GM18867 (cell line): ENCODE measurements around the gene AKR1C4.
"Not testable (repeated sequence)": the region's sequence is repeated elsewhere in the genome, so short reads cannot be mapped to it uniquely, and the experiment has no call there.

Source experiments
- ATAC-seq: cut with Tn5 transposase; IDR thresholded peaks from one replicate; pipeline ENCODE4 v1.9.1; 2021; ENCODE audit warnings: mild to moderate bottlenecking, moderate library complexity; ENCODE audit not compliant: unreplicated experiment

Gene AKR1C4

DNA sequence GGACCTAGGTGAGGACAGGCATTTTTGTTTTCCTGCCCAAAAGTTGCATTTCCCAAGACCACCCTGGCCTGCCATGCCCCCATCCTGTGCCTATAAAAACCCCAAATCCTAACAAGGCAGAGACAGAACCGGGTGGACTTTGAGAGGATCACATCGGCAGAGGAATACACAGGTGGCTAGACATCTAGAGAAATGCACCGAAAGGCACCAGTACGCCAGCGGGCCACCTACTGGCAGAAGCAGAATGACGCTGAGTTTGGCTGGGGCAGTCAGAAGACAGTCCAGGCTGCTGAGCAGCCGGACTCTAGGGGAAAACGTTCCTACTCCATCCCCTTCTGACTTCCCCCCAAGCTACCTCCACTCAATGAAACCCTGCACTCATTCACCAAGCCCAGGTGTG lies 2.8 kb downstream of the AKR1C4 start:
- ATAC-seq: no peak

DNA sequence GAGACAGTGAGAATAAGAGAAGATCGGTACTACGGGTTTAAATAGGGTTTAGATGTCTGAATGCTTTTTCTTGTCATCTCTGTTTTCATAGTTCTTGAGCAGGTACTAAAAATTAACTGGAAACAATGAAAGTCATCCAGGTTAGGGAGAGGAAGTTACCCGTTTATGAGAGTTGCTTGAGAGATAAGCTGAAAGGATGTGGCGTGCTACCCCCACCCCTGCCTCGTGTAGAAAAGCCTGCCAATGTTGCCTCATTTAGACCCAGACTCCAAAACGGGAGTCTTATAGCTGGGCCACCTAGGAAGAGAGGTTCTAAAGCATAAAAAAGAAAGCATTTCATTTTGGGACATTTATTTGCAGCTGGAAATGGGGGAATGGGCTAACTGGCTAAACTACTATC lies 10.2 kb downstream of the AKR1C4 start:
- no peak for ATAC-seq

DNA sequence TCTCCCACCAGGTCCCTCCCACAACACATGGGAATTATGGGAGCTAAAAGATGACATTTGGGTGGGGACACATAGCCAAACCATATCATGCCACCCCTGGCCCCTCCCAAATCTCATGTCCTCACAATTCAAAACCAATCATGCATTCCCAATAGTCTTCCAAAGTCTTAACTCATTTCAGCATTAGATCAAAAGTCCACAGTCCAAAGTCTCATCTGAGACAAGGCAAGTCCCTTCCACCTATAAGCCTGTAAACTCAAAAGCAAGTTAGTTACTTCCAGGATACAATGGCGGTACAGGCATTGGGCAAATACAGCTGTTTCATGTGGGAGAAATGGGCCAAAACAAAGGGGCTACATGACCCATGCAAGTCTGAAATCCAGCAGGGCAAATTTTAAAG lies 13.1 kb downstream of the AKR1C4 start:
- not testable (repeated sequence) for ATAC-seq

DNA sequence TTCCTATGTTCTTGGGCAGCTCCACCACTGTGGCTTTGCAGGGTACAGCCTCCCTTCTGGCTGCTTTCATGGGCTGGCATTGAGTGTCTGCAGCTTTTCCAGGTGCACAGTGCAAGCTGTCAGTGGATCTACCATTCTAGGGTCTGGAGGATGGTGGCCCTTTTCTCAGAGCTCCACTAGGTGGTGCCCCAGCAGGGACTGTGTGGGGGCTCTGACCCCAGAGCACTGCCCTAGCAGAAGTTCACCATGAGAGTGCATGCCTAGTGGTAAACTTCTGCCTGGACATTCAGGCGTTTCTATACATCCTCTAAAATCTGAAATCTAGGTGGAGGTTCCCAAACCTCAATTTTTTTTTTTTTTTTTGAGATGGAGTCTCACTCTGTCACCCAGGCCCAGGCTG lies 13.6 kb downstream of the AKR1C4 start:
- ATAC-seq: not testable (repeated sequence)

DNA sequence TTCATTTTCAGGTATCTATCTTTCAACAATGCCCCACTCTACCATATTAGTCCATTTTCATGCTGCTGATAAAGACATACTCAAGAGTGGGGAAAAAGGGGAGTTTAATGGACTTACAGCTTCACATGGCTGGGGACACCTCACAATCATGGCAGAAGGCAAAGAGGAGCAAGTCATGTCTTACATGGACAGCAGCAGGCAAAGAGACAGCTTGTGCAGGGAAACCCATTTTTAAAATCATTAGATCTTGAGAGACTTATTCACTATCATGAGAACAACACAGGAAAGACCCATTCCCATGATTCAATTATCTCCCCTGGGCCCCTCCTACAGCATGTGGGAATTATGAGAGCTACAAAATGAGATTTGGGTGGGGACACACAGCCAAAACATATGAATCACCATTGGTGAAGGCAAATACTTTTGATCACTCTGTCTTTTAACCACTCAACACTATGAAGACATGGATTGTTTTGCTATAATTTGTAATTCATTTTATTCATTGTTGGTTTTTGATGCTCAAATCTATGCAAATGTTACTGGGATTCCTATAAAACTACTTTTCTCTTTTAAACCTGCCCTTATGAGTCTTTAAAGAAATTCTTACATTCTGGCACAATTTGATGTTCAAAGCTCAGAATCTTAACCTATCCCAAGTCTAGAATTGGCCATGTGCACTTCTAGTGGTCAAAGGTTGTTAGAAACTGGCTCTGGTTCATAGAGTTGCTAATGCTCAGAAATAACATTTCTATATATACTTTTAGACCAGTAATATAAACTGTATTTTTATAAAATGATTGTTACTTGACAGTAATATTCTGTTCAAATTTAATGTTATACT lies 15.3 kb downstream of the AKR1C4 start:
- no peak for ATAC-seq

DNA sequence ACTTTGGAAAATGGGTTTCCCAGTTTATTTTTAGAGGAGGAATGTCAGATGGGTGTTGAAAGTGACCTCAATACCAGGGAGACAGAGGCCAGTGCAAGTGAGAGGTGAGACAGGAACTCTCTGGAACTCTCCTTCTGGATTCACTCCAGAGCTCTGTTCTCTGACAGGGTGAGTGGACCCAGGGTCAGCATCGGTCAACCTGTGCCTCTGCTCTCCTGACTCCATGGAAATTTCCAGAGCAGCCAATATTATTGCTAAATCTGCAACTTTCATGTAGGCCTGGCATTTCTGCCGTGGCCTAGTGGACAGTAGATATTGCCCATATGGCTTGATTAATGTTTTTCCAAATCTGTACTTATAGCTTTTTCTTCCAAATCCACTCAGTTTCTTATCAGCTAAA lies 20.2 kb downstream of the AKR1C4 start:
- no peak for ATAC-seq

DNA sequence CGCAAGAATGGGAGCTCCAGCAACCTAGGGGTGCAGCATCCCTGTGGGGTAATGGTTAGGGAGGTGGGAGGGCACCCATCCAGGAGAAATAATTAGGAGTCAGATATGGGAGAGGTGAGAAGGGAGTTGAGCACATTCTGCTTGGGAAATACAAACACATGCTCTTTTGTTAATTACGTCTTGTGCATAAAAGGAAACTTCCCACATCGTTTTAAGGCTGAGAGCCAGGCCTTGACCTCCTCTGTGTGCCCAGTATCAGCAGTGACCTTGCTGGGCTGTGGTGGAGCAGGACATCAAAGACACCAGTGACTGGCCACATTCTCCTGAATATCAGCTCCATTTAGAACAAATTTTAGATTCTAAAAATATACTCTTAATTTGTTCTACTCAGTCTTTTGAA lies 22.6 kb downstream of the AKR1C4 start:
- no peak for ATAC-seq

DNA sequence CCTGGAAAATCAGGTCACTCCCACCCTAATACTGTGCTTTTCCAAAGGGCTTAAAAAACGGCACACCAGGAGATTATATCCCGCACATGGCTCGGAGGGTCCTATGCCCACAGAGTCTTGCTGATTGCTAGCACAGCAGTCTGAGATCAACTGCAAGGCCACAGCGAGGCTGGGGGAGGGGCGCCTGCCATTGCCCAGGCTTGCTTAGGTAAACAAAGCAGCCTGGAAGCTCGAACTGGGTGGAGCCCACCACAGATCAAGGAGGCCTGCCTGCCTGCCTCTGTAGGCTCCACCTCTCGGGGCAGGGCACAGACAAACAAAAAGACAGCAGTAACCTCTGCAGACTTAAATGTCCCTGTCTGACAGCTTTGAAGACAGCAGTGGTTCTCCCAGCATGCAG lies 26.3 kb downstream of the AKR1C4 start:
- ATAC-seq: not testable (repeated sequence)

DNA sequence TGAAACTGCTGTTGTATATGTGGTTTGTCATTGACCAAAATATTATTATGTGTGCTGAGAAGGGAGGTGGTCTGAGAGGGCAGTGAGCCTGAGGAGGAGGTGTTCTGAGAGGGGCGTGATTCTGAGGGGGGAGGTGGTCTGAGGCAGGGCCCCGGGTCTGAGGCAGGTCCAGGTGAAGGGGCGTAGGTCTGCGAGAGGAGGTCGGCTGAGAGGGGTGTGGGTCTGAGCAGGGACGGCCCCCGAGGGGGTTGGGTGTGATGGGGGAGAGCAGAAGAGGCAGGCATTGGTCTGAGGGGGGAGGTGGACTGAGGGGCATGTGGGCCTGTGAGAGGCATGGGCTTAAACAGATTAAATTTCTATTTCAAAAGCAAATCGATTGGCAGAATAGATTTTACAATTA lies 32.4 kb downstream of the AKR1C4 start:
- ATAC-seq: no peak

DNA sequence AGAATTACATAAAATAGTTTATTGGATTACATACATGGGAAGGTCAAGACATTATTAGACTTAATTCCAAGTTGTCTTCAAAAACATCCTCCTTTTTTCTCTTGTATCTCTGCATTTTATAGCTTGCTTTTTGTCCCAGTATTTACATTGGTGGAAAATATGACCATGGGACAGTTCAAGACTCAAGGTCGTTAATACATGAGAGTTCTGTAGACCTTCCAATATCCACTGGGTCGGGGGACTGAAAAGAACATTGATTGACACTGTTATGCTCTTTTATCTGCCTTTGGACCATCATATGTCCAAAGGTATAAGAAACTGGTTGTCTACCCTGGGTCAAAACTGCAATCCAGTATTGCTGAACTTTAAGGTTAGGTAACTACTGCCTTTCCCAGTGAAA lies 36.7 kb downstream of the AKR1C4 start:
- no peak for ATAC-seq

DNA sequence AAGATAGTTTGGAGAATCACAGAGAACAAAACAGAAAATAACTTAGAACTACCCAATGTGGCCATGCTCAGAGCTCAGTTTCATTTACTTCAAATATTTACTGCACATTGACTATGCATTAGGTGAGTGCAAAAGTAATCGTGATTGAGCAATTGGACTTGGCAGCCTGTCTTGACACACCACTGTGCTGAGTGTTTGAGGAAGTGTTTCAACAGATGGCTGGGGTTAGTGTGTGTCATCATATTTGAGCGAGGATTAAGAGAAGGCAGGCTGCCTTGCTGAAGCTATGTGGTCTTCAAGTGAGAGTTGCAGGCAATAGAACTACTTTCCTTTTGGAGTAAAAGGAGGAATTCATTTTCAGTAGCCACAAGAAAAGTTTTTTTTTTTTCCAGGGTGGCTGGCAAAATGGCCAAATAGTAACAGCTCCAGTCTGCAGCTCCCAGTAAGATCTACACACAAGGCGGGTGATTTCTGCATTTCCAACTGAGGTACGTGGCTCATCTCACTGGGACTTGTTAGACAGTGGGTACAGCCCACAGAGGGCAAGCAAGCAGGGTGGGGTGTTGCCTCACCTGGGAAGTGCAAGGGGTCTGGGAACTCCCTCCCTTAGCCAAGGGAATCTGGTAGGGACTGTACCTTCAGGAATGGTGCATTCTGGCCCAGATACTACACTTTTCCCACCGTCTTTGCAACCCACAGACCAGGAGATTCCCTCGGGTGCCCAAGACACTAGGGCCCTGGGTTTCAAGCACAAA lies 37.6 kb downstream of the AKR1C4 start:
- ATAC-seq: no peak

DNA sequence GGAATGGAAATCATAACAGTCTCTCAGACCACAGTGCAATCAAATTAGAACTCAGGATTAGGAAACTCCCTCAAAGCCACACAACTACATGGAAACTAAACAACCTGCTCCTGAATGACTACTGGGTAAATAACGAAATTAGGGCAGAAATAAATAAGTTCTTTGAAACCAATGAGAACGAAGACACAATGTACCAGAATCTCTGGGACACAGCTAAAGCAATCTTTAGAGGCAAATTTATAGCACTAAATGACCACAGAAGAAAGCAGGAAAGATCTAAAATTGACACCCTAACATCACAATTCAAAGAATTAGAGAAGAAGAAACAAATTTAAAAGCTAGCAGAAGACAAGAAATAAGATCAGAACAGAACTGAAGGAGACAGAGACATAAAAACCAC lies 40.9 kb downstream of the AKR1C4 start:
- ATAC-seq: not testable (repeated sequence)

DNA sequence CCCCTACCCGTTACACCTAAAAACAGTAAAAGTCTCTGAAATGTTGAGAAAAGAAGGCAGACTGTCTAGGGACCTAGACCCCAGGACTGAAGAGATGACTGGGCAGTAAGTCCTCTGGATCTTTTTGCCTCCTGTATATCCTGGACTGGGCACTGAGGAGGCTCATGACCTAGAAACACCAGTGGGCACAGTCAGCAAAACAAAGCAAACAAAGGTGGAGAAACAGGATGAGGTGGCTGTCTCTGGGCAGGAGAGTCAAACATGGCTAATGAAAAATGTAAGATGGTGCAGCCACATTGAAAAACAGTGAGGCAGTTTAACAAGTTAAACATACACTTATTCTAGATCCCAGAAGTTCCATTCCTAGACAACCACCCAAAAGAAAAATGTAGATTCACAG lies 45.9 kb downstream of the AKR1C4 start:
- no peak for ATAC-seq

DNA sequence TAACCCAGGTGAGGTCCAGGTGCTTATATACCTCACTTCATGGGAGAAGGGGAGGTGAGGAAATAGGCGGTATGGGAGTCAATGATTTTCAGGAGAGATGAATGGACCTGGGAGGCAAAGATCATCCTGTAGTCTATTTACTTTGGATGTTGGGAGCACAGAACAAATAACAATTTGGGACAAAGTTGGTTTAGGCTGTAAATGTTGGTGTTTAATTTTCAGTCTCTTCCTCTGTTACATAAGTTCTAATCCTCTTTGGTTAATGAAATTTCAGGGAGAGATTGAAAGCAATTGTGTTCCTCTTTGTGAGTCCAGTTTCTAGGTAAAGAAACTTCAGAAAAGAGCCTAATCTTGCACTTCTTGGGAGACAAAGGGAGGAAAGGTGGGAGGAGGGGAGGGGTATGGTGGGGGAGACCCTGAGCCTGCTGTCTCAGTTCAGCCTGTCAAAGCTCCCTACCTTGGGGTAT lies 46.9 kb downstream of the AKR1C4 start:
- no peak for ATAC-seq

DNA sequence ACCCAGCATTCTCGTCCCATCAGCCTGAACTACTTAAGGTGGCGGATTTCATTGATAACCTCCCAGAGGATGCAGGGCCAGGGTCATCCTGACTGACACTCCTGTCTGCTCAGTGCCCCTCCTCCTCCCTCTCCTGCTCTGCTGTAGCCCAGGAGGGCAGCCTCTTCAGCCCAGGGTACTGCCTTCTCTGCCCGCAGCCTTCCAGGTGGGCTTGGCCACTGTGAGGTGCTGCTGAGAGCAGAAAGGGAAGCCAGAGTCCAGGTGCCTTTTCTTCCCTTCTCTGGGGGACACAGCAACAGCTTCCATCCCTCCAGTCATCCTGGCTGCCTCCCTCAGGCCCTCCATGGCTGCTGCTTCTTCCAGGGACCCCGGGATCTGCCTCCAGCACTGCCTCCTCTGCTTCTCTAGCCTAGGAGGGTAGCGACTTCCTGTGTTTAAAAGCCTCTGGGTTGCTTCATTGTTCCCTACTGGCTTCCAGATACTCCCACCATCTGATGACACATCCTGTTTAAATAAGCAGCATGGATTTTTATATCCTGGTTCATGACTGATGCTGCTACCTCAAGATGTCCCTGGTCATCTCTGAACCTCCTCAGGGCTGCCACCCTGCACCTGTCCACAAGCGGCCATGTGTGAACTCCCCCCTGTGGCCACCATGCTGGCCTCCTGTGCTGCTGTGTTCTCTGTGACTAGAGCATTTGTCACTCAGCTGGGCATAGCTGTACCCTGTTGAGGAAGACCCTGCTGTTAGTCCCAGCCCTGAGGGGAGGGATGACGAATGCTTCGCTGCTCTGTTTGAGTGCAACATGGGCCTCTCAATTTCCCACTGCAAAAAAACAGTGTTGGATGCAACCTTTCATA lies 55.8 kb downstream of the AKR1C4 start:
- ATAC-seq: no peak

DNA sequence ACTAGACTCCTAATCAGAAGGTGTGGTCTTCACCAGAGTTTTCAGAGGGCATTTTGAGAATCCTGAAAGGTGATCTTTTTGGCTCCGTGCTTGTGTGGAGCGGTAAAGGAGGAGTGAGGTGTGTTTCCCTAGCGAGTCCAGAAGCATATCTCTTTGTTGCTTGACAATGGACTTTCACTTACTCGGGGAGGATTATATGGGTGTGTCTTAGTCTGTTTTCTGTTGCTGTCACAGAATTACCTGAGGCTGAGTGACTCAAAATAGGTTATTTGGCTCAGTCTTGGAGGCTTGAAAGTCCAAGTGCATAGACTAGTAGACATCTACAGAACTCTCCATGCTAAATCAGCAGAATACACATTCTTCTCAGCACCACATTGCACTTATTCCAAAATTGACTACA lies 57.9 kb downstream of the AKR1C4 start:
- no peak for ATAC-seq

DNA sequence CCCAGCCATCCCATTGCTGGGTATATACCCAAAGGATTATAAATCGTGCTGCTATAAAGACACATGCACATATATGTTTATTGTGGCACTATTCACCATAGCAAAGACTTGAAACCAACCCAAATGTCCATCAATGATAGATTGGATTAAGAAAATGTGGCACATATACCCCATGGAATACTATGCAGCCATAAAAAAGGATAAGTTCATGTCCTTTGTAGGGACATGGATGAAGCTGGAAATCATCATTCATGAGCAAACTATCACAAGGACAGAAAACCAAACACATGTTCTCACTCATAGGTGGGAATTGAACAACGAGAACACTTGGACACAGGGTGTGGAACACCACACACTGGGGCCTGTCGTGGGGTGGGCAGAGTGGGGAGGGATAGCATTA lies 61.1 kb downstream of the AKR1C4 start:
- ATAC-seq: not testable (repeated sequence)

DNA sequence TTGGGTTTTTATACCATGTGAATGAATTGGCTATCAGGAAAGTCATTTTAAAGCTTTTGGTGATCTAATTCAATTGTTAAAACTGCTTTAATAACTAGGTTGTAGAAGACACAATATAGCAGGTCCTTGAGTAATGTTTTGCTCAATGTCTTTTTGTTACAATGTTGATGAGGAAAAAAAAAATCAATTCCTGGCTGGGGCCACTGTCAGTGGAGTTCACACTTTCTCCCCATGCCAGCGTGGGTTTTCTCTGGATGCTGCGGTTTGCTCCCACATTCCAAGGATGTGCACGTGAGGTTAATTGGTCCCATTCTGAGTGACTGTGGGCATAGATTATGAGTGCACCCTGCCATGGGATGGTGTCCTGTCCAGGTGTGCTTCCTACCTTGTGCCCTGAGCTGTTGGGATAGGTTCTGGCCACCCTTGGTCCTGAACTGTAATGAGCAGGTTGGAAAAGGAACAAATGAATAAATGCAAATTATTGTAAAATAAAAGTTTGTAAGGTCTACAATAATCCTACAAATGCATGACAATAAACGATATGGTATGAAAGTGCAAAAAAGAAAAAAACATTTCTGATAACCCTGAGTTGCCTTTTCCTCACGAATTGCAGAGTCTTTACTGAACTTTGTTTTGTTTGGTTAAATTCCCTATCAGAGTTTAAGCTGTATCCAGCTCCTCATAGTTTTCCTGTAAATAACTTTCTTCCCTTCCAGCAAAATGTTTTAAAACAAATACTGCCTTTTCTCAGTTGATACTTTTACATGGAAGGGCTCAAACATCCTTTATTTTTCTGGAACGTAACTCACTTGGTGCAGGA lies 62.7 kb downstream of the AKR1C4 start:
- no peak for ATAC-seq

DNA sequence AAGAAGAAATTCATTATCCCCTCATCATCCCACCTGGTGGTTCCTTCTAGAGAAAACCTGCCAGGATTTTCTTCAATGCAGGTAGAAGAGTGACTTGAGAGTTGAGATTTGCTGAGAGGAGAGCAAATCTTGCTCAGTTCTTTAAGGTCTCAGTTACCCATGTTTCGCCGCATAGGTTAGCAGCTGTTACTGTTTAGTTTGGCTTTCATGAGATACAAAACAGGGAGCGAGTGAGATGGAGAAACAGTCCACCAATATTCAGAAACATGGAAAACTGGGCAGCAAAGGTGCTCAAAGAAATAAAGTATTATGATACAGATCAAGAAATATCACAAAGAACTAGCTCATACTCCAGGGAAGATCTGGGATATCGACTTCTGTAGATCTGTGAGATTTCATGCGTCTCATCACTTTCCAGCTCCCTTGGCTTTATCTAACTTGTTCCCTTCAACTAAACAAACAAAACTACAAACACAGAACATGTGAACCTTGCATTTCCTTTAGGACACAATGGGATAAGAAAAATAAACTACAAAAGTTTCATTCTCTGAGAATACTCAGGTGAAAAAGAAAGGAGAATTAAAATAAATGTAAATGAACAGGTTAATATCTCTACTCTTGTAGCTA lies 63.4 kb downstream of the AKR1C4 start:
- no peak for ATAC-seq

DNA sequence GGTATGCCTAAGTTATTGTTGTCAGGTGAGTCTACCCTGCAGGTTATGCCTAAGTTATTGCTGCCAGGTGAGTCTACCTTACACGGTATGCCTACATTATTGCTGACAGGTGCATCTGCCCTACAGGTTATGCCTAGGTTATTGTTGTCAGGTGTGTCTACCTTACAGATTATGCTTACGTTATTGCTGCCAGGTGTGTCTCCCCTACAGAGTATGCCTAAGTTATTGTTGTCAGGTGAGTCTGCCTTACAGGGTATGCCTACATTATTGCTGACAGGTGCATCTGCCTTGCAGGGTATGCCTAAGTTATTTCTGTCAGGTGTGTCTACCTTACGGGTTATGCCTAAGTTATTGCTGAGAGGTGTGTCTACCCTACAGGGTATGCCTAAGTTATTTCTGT lies 64.2 kb downstream of the AKR1C4 start:
- ATAC-seq: no peak
